ENCODE results near the gene ADSS2.
A peak's percentile ranks its signal among the peaks of the same experiment; 100 is the strongest.

ADSS2 gene

GRCh38 chr1:244362476-244362875 lies 89.2 kb downstream of the ADSS2 start:
- DNase-seq, result no peak

GRCh38 chr1:244361764-244362473 lies 89.8 kb downstream of the ADSS2 start:
- peak; percentile 30 for DNase-seq

Data from NCI-H345 (cell line).